Endothelial cell of umbilical vein (primary cell): ENCODE data around the gene RPS6KA4. TPM values are rescaled to one million over a fixed set of nuclear protein-coding genes. Genes with fewer than 3 reads are reported as not detected.

Experiments
- BruUV-seq: library from RNA; stranded (reverse); fragments of 400-500 nt; replicated peaks from 2 replicates; lab custom pipeline; 2021; lab: Mats Ljungman, UMichigan
- CTCF ChIA-PET: fragments of 300-600, 350-600 bp; sonication (Branson Sonifier 250); formaldehyde crosslinking; loops from one replicate; lab custom pipeline; 2021; ENCODE audit warnings: antibody characterized with exemption, inconsistent platforms; lab: Charles Lee
- POLR2A ChIA-PET: fragments of 300-600, 350-600 bp; sonication (Branson Sonifier 250); formaldehyde crosslinking; loops from one replicate; lab custom pipeline; 2021; ENCODE audit warnings: antibody characterized with exemption, inconsistent platforms; lab: Charles Lee
- DNase-seq: peaks from one replicate; pipeline ENCODE4 v3.0.0-alpha.2; 2011; ENCODE audit warnings: low read depth, low spot score
- FAIRE-seq: peaks from 2 replicates; lab custom pipeline; 2011; peaks lifted over from hg19 to GRCh38; lab: Jason Lieb, UNC
- H2AFZ ChIP-seq: 2 replicates; pipeline ENCODE4 v1.6.0; 2012; ENCODE audit warnings: low read depth, low read length, control low read depth, inconsistent platforms
- H3K27ac ChIP-seq: 2 replicates; pipeline ENCODE4 v1.5.1; 2011; ENCODE audit warnings: low read depth, mild to moderate bottlenecking, control low read depth, low read length, moderate library complexity; ENCODE audit not compliant: insufficient read depth
- H3K27me3 ChIP-seq, 2 experiments: 2 replicates each; pipeline versions ENCODE4 v1.6.0 to v1.6.1; 2011; ENCODE audit warnings: low read length in 2 of 2, mixed read lengths in 1 of 2; ENCODE audit not compliant: control insufficient read depth in 2 of 2, insufficient read depth in 2 of 2
- H3K36me3 ChIP-seq, 2 experiments: 2 replicates in 1 of 2; 3 replicates in 1 of 2; pipeline ENCODE4 v1.5.1; 2011; ENCODE audit warnings: low read length in 2 of 2, mild to moderate bottlenecking in 1 of 2, moderate library complexity in 1 of 2; ENCODE audit not compliant: control insufficient read depth in 2 of 2, insufficient read depth in 2 of 2; ENCODE audit errors: extremely low read depth in 1 of 2
- H3K4me1 ChIP-seq: 3 replicates; pipeline ENCODE4 v1.5.1; 2011; ENCODE audit warnings: mild to moderate bottlenecking, low read length; ENCODE audit not compliant: control insufficient read depth, insufficient read depth; ENCODE audit errors: extremely low read depth
- H3K4me2 ChIP-seq: 2 replicates; pipeline ENCODE4 v1.6.1; 2011; ENCODE audit warnings: low read length, control low read depth, mixed read lengths; ENCODE audit not compliant: insufficient read depth
- H3K4me3 ChIP-seq, 3 experiments: fragments of 200-600 bp in 1 of 3; sonication (generic), shearing (Covaris generic) in 1 of 3; replicated peaks in 1 of 3; 2 replicates each; pipeline ENCODE4 v1.5.1; 2011 to 2016; ENCODE audit warnings: control low read depth in 3 of 3, low read length in 3 of 3, mild to moderate bottlenecking in 2 of 3, inconsistent platforms in 1 of 3, low read depth in 1 of 3, moderate library complexity in 1 of 3; ENCODE audit not compliant: insufficient read depth in 1 of 3
- H3K79me2 ChIP-seq: 2 replicates; pipeline ENCODE4 v1.6.0; 2012; ENCODE audit warnings: low read length, inconsistent platforms; ENCODE audit not compliant: control insufficient read depth, insufficient read depth
- H3K9ac ChIP-seq: replicated peaks from 2 replicates; pipeline ENCODE3; 2011; ENCODE audit warnings: low read length, control low read depth; ENCODE audit not compliant: insufficient read depth; ENCODE audit errors: extremely low read depth
- H3K9me1 ChIP-seq: replicated peaks from 3 replicates; pipeline ENCODE4 v1.6.0; 2011; ENCODE audit warnings: mild to moderate bottlenecking, low read length; ENCODE audit not compliant: control insufficient read depth, insufficient read depth; ENCODE audit errors: extremely low read depth
- H3K9me3 ChIP-seq: replicated peaks from 2 replicates; pipeline ENCODE4 v1.5.1; 2012; ENCODE audit warnings: low read length, inconsistent platforms; ENCODE audit not compliant: control insufficient read depth, insufficient read depth
- H4K20me1 ChIP-seq: replicated peaks from 2 replicates; pipeline ENCODE3; 2011; ENCODE audit warnings: mild to moderate bottlenecking, low read length; ENCODE audit not compliant: control insufficient read depth, insufficient read depth; ENCODE audit errors: extremely low read depth
- CTCF ChIP-seq, 2 donors: IDR thresholded peaks; 1 replicate in 1 of 2; 2 replicates in 1 of 2; pipeline ENCODE4 v1.5.1; 2011; ENCODE audit warnings: low read length in 2 of 2, mild to moderate bottlenecking in 2 of 2, moderate library complexity in 2 of 2, control low read depth in 1 of 2, inconsistent platforms in 1 of 2, low read depth in 1 of 2; ENCODE audit not compliant: insufficient read depth in 1 of 2; ENCODE audit errors: extremely low read depth in 1 of 2
- EZH2 ChIP-seq: IDR thresholded peaks from 2 replicates; pipeline ENCODE4 v1.6.1; 2012; ENCODE audit warnings: borderline replicate concordance, low read depth, mild to moderate bottlenecking, moderate library complexity, low read length, inconsistent platforms; ENCODE audit not compliant: severe bottlenecking
- FOS ChIP-seq: IDR thresholded peaks from 2 replicates; pipeline ENCODE4 v1.6.1; 2011; ENCODE audit warnings: mild to moderate bottlenecking, low read length, moderate library complexity, borderline replicate concordance; ENCODE audit not compliant: insufficient read depth
- GATA2 ChIP-seq: IDR thresholded peaks from 2 replicates; pipeline ENCODE4 v1.7.0; 2011; ENCODE audit warnings: low read depth, mild to moderate bottlenecking, moderate library complexity, mixed read lengths, low read length; ENCODE audit not compliant: insufficient read length, insufficient read depth
- JUN ChIP-seq: IDR thresholded peaks from 2 replicates; pipeline ENCODE4 v1.6.1; 2011; ENCODE audit warnings: borderline replicate concordance, low read depth; ENCODE audit not compliant: insufficient read length, insufficient read depth
- MAX ChIP-seq: IDR thresholded peaks from 2 replicates; pipeline ENCODE4 v1.6.1; 2011; ENCODE audit not compliant: insufficient read depth, insufficient read length
- MYC ChIP-seq: IDR thresholded peaks from one replicate; pipeline ENCODE4 v1.6.1; 2011; ENCODE audit warnings: mild to moderate bottlenecking, low read depth, low read length
- POLR2A ChIP-seq: IDR thresholded peaks from 2 replicates; pipeline ENCODE4 v1.6.1; 2012; ENCODE audit warnings: low read depth, mild to moderate bottlenecking, control low read depth, low read length
- POLR2AphosphoS5 ChIP-seq: IDR thresholded peaks from 2 replicates; pipeline ENCODE4 v1.6.1; 2012; ENCODE audit warnings: low read depth, mild to moderate bottlenecking, control low read depth, low read length, moderate library complexity; ENCODE audit not compliant: insufficient read depth
- dilution Hi-C: fragments of 300-500 bp; cut with MboI; formaldehyde crosslinking; loops from one replicate; pipeline ENCODE4 v1.15.0; 2019; ENCODE audit warnings: low sequenced_read_pairs; ENCODE audit not compliant: extremely low pct_ligation_motif_present
- intact Hi-C: fragments of 100-400 bp; cut with micrococcal nuclease; formaldehyde crosslinking; loops from one replicate; pipeline ENCODE4 v1.10.0; 2022
- polyA plus RNA-seq, 4 experiments: library from polyadenylated mRNA; depleted of rRNA in 3 of 4; stranded (reverse) in 3 of 4; unstranded in 1 of 4; fragments of >200 nt; gene quantifications; 2 replicates each; pipeline versions ENCODE4 v1.2.1 to v1.2.3, GENCODE V29; 2011 to 2012; ENCODE audit warnings: missing spikeins in 1 of 4
- total RNA-seq: library from RNA; stranded (reverse); gene quantifications from 2 replicates; pipeline ENCODE4 v1.2.3, GENCODE V29; 2021

RPS6KA4 gene
- total and polyA plus RNA-seq, 2 donors (not counting 3 experiments of a cell fraction or from before 2014, with no cell fraction given): 26.5 to 44.1 TPM

DNA sequence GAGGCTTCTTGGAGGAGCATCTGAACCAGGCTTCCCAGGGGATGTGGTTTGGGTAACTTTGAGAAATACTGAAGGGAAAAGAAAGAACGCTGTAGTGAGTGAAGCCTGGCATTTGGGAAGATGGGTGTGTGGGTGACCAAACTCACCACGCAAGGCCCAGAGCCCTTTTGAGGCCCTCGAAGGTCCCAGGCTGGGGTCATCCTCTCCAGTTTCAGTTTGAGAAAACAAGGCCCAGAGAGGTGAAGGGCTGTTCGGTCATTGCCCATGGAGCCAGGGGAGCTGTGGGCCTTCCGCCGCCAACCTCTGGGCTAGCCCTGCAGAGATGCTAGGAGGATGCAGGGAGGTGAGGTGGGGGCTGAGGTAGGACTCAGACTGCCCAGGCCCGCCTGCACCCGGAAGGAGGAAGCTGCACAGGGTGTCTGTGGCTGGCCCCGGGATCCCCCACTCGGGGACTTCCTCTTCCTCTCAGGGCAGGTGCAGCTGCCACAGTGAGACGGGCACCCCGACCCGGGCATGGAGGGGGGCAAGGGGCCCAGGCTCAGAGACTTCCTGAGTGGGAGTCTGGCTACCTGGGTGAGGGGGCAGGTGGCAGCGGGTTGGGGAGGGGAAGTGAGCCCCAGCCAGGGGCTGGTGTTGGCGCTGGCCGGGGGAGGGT lies 19.1 kb upstream of the RPS6KA4 start, which contains the start of gene CCDC88B:
Gene CCDC88B, plus strand, starts transcription at position 451 of the 655 bp plus-strand sequence. Its CDS starts 63 bp downstream, at position 514.
- Histone ChIP-seq H3K4me1 (no peaks in the 10 kb centered on the region), H3K27me3 (no peaks in the 10 kb centered on the region), H3K79me2 (no peaks in the 10 kb centered on the region), H3K4me2 (no peak within 1 kb of the TSS), H3K9ac (no peak within 1 kb of the TSS), H3K36me3 (no peaks in the 10 kb centered on the region), H3K27ac (no peak within 1 kb of the TSS), H3K4me3 (no peak within 1 kb of the TSS), H3K9me3 (no peaks in the 10 kb centered on the region), H2AFZ (peak within 1 kb of the TSS; percentile 50), H3K9me1 (no peaks in the 10 kb centered on the region), H4K20me1 (no peaks in the 10 kb centered on the region)
- BruUV-seq: no TSS peak
- ChIA-PET POLR2A (no interaction called here), CTCF (interaction anchor here (3.1 kb wide), 2 partner anchors 8 to 22 kb away, joined by 24 to 27 read pairs; partner anchors contain the start of genes PRDX5 and TRMT112)
- FAIRE-seq: no peak
- dilution Hi-C loops (no loop called here), intact Hi-C loops (no loop called here)
- DNase-seq: no peak
- TF ChIP-seq MAX (no peak), JUN (no peak), MYC (no peak), POLR2AphosphoS5 (no peak), FOS (no peak), CTCF (IDR thresholded peaks at IDR 0.05; ENCODE audit: extremely low read depth in 1 of 2, insufficient read depth in 1 of 2, low read depth in 1 of 2, low read length in 2 of 2) (no peak), POLR2A (no peak), EZH2 (no peak), GATA2 (no peak)
